GM21447 (cell line): ENCODE measurements around the gene DSC1.
A peak's percentile ranks its signal among the peaks of the same experiment; 100 is the strongest.
"Not testable (repeated sequence)": the region's sequence is repeated elsewhere in the genome, so short reads cannot be mapped to it uniquely, and the experiment has no call there.

Experiments
- ATAC-seq: cut with Tn5 transposase; IDR thresholded peaks from one replicate; pipeline ENCODE4 v1.9.1; 2021; ENCODE audit not compliant: unreplicated experiment

The DSC1 gene

DNA sequence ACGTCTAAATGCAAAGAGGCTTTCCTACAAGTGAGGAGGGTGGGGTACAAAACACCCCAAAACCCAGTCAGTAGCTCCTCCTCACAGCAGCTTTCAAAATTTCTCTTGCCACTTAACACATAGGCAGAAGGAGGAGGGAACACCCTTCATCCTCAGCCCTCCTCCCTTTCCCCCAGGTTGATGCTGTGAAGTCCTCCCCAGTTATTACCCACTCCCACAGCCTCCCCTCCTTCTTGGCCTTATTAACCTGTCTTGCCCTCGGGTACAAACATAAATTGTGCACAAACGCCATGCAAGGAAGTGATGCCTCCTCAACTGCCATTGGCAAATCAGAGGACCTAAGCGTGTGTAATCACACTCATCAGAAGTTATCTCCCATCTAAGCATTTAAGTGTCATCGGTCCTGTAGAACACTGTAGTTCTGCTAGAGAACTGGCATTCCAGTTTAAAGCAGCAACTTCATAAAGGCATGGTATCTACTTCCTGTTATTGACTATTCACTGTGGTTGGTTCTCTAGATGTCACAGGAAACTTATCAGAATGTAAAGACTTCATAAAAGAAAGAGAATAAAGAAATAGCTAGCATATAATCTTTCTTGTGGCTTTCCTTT lies at the start of gene DSC1:
TSS of gene DSC1 (minus strand) at position 32 of the 611 bp plus-strand sequence. CDS start 262 bp downstream, outside the sequence.
- ATAC-seq: no peak

- no peak for ATAC-seq
Observed at GRCh38 chr18:31211047-31211446, 48.4 kb upstream of the DSC1 start.

GRCh38 chr18:31209041-31209440 lies 46.4 kb upstream of the DSC1 start:
- ATAC-seq: no peak

GRCh38 chr18:31207391-31207790 lies 44.7 kb upstream of the DSC1 start:
- ATAC-seq: no peak

DNA sequence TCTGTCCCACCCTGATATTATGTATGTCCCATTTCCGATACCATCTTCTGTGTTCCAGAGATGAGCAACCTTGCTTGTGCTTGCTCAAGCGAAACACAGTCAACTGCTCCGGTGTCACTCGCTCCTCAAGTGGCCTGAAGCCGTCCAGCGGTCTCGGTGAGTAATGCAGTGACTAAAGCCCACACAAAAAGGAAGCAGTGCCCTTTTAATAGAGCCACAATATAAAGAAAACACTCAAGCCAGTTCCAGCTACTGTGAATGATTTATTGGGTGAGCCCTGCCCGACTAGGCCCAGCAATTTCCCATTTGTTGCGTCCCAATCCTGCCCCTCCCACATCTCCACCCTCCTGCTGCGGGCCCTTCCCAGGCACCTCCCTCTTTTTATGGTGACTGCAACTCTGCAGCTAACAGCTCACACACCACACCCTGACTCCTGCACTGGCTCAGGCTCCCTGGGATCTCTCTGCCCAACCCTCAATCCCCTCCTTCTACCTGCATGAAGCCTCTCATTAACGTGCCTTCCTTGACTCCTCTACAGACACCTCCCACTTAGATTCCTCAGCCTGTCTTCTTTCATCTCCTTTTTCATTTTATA lies 44.2 kb upstream of the DSC1 start:
- peak; percentile 84 for ATAC-seq

DNA sequence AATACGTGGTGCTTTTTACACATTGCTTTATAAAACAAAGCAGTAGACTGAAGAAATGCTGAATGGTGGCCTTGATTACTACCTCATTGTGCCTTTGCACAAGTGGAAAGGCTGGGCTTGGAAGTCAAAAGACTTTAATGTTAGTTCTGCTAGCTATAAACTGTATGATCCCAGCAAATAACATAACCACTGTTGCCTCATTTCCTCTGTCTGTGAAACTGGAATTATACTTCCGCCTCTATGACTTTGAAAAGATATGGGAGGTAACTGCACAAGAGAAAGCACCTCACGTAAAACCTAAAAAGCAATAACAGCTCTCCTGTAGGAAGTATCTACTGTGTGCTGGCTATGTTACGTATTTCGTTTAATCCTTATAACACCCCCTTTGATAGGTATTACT lies 43.4 kb upstream of the DSC1 start:
- ATAC-seq: no peak

- no peak for ATAC-seq
Observed at GRCh38 chr18:31205273-31205672, 42.6 kb upstream of the DSC1 start.

- ATAC-seq: no peak
Observed at GRCh38 chr18:31204833-31205232, 42.2 kb upstream of the DSC1 start.

DNA sequence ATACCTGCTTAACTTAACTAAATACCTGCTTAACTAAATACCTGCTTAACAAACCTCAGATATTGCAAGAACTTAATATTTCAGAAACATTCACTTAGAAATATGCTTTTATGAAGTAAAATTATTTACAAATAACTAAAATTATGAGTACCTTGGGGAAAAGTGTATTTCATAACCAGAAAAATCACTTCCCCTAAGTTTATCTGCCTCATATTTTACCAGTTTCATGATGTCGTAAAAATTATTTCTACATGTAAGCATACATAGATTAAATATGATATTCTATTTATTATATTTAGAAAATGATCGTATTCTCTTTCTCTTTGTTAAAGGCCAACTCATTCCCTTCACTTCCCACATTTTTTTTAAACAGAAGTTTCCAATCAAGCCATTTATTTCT lies 41.5 kb upstream of the DSC1 start:
- ATAC-seq: no peak

- ATAC-seq: no peak
Observed at GRCh38 chr18:31203794-31204148, 41.1 kb upstream of the DSC1 start.

GRCh38 chr18:31203096-31203793 lies 40.6 kb upstream of the DSC1 start:
- ATAC-seq: no peak

DNA sequence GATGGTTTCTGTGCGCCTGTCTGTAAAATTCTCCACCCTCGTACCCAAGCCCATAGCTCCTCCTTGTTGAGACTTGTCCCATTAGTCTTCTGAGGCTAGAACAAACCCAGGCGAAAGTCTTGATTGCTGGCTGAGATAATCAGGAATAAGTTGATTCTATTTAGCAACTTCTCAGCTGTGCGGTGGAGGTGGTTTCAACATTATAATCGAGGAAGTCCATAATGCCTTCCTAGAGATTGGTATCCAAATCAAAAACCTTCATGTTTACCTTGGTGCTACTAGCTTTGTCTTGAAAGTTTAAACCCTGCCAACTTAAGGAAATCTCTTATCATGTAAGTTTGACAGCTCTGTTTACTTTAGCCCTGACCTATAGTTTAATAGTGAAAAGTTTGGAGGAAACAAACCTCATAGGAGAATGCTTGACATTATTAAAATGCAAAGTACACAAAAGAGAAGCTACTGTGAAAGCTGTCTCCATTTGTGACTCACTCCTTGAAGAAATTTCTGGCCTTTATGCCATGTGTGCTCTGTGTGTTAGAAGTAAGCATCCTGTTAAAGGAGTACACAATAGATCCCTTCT lies 36.6 kb upstream of the DSC1 start:
- no peak for ATAC-seq

- no peak for ATAC-seq
Observed at GRCh38 chr18:31197676-31198075, 35.0 kb upstream of the DSC1 start.

DNA sequence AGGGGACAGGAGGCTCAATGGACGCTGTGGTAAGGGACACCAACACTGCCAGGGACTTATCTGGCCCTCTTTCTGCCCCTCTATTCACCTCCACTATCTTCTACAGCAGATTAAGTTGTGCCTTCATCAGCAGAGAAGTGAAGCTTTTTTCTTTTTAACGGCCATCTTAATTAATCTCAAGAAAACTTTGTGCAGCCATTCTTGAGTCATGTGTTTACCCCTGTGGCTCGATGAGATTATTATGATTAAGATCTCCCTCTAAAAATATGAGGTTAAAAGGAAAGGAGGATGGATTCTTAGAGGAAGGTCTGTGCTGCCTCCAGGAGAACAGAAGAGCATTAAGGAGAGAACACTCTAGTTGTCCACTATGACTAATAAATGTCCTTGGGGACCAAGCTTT lies 32.4 kb upstream of the DSC1 start:
- ATAC-seq: no peak

- no peak for ATAC-seq
Observed at GRCh38 chr18:31192086-31192776, 29.6 kb upstream of the DSC1 start.

GRCh38 chr18:31190919-31191318 lies 28.3 kb upstream of the DSC1 start:
- no peak for ATAC-seq

GRCh38 chr18:31189757-31190156 lies 27.1 kb upstream of the DSC1 start:
- ATAC-seq: no peak

DNA sequence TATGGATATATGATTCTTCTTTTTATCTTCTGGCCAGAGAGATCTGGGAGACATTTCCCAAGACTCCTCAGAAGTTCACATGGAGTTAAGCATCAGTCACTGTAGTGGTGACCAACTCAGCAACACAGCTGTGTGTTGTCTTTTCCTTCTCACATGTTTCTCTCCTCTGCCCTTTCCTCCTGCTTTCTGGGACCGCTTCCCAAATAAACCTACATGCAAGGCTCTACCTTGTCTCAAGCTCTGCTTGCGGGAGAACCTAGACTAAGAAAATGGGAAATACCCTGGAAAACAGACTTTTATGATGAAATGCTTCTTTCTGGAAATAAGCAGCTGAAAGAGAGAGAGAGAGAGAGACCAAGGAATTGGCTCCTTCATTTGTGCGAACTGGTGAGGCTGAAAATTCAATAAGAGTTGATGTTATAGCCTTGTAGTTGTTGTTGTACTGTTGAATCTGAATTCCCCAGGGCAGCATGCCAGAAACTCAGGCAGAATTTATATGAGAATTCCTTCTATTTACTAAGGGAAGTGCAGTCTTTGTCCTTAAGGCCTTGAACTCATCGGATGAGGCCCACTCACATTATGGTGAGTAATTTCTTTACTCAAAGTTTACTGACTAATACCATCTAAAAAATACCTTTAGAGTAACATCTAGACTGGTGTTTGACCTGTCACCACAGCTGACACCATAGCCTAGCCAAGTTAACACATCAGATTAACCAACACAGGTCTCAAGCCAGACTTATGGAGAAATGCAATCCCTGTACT lies 22.7 kb upstream of the DSC1 start:
- ATAC-seq: no peak

DNA sequence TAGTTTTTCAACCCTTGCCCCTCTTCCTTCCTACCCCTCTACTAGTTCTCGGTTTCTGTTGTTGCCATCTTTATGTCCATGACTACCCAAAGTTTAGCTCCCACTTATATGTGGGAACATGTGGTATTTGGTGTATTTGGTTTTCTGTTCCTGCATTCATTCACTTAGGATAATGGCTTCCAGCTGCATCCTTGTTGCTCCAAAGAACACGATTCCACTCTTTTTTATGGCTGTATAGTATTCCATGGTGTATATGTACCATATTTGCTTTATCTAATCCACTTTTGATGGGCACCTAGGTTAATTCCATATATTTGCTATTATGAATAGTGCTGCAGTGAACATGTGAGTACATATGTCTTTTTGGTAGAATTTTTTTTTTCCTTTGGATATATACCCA lies 20.6 kb upstream of the DSC1 start:
- ATAC-seq: no peak

GRCh38 chr18:31177369-31177768 lies 14.7 kb upstream of the DSC1 start:
- ATAC-seq: not testable (repeated sequence)

DNA sequence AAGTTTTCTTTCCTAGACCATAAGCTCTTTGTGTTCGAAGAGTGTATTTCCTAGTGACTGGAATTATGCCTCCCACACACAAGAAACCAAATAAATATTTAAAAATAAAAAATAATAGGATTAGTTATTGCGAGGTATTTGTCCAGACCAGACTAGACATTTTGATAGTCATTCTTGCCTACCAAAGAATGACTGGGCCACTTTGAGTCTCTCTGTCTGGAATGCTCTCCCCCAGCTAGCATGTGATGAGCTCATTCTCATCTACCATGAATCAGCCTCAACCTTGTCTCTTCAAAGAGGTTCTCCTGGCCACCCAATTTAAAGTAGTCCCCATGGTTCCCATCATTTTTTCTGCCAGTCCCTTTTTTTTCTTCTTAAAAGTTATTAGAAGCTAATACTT lies 13.9 kb upstream of the DSC1 start:
- no peak for ATAC-seq
